ENCODE data around the gene ATP13A5. TPM values are rescaled to one million over a fixed set of nuclear protein-coding genes. Genes with fewer than 3 reads are reported as not detected.

The ATP13A5 gene
- total RNA-seq, 2 experiments from 2014 or later: not detected

DNA sequence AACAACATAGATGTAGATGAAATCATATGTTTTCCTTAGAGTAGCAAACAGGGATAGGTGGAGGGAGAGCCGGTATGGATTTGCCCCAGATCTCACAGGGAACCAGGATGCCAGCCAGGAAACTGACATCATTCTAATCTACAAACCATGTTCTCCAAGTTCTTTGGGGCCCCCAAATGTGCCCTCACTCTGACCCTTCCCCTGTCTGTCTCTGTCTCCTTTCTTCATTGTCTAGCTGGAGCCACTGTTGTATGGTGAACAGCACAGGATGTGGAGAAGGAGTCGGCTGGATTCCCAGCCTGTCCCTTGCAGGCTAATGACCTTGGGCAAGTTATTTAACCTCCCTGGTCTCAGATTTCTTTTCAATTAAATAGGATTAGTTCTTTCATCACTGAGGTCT is 962 bp downstream of the ATP13A5 start:
- no peak overlapping the region for H3K27ac Mint-ChIP-seq
- H3K27me3 Mint-ChIP-seq (ENCODE audit: low read depth): peaks cover 9% of the 10 kb centered on the region
- peaks cover 2% of the 10 kb centered on the region for H3K4me1 Mint-ChIP-seq (ENCODE audit: low read depth)
- ChIA-PET CTCF (no interaction called here), POLR2A (no interaction called here)
- H3K9me3 Mint-ChIP-seq (ENCODE audit: insufficient read depth): no peaks in the 10 kb centered on the region
- no peak for ATAC-seq
- no peak for DNase-seq
- no peak overlapping the region for H3K4me3 Mint-ChIP-seq
- H3K36me3 Mint-ChIP-seq (ENCODE audit: low read depth): no peaks in the 10 kb centered on the region

DNA sequence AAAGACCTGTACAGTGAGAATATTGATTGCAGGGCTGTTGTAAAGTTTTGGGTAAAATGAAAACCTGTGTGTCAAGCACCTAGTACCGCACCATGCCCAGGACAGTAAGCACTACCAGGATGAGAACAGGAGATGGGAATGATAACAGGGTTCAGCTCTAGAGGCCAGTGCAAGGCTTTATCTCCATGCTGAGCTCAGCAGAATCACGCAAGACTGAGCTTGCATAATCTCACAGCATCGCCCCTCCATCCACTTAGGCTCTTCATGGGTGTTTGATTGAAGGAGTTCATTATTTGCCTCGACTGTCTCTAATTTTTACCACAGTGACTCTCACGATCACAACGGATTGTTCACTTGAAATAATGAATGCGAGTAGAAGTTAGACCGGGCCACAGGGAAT is 2.9 kb downstream of the ATP13A5 start:
- ChIA-PET CTCF (no interaction called here), POLR2A (no interaction called here)
- Mint-ChIP-seq H3K36me3 (ENCODE audit: low read depth) (no peaks in the 10 kb centered on the region), H3K4me3 (no peak overlapping the region), H3K9me3 (ENCODE audit: insufficient read depth) (no peaks in the 10 kb centered on the region), H3K27ac (no peak overlapping the region), H3K4me1 (ENCODE audit: low read depth) (peaks cover 2% of the 10 kb centered on the region), H3K27me3 (ENCODE audit: low read depth) (peaks cover 9% of the 10 kb centered on the region)
- ATAC-seq (no peak), DNase-seq (no peak)

DNA sequence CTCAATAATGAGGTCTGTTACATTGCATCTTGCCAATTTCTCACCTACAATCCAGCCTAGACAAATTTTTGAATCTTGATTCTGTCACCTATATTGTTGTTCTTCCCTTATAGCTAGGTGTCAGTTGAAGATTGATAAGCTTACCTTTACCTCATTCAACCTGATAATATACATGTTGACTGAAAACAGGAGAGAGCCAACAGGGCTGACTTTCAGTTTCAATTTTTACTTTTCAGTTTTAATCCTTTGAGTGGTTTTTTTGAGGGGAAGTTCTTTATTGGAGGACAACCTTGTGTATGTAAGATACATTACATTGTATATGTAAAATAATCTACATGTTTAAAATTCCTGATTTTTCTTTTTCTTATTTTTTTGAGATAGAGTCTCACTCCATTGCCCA is 5.8 kb downstream of the ATP13A5 start:
- no peaks in the 10 kb centered on the region for H3K9me3 Mint-ChIP-seq (ENCODE audit: insufficient read depth)
- no peak for ATAC-seq
- H3K27ac Mint-ChIP-seq: no peak overlapping the region
- POLR2A ChIA-PET: no interaction called here
- CTCF ChIA-PET: no interaction called here
- H3K36me3 Mint-ChIP-seq (ENCODE audit: low read depth): no peaks in the 10 kb centered on the region
- no peak for DNase-seq
- peaks cover 2% of the 10 kb centered on the region for H3K4me1 Mint-ChIP-seq (ENCODE audit: low read depth)
- peaks cover 6% of the 10 kb centered on the region for H3K27me3 Mint-ChIP-seq (ENCODE audit: low read depth)
- H3K4me3 Mint-ChIP-seq: no peak overlapping the region

DNA sequence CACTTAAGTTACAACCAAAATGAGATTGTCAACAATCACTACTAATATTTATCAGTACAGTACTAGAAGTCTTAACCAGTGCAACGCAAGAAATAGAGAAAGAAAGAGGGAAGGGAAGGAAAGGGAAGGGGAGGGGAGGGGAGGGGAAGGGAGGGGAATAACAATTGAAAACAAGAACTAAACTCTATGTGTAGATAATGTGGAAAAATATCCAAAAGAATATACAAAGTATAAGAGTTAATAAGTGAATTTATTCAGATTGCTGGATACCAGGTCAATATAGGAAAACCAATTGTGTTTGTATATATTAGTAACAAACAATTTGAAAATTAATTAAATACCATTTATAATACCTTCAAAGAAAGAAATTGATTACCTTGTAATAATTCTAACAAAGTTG is 10.7 kb downstream of the ATP13A5 start:
- CTCF ChIA-PET: no interaction called here
- H3K9me3 Mint-ChIP-seq (ENCODE audit: insufficient read depth): no peaks in the 10 kb centered on the region
- POLR2A ChIA-PET: no interaction called here
- H3K27me3 Mint-ChIP-seq (ENCODE audit: low read depth): peaks cover 10% of the 10 kb centered on the region
- H3K4me3 Mint-ChIP-seq: no peak overlapping the region
- no peaks in the 10 kb centered on the region for H3K36me3 Mint-ChIP-seq (ENCODE audit: low read depth)
- ATAC-seq (no peak), DNase-seq (no peak)
- no peak overlapping the region for H3K27ac Mint-ChIP-seq
- peaks cover 2% of the 10 kb centered on the region for H3K4me1 Mint-ChIP-seq (ENCODE audit: low read depth)

DNA sequence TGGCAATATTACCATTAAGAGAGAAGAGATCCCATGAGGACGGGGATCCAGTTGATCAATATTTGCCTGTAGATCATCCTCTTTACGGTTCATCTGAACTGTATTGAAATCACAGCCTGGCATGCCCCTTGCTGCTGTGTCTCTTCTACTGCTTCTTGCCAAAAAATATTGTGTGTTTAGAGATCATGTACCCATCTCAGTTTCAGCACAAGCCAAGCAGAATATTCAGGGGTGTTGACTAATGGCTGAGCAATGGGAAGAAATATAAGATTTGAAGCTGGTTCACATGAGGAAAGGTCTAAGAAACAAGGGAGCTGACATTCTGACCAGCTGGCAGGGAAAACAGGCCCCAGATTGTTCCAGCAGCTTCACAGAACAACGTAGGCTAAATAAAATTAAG is 21.3 kb downstream of the ATP13A5 start:
- H3K27ac Mint-ChIP-seq: no peak overlapping the region

DNA sequence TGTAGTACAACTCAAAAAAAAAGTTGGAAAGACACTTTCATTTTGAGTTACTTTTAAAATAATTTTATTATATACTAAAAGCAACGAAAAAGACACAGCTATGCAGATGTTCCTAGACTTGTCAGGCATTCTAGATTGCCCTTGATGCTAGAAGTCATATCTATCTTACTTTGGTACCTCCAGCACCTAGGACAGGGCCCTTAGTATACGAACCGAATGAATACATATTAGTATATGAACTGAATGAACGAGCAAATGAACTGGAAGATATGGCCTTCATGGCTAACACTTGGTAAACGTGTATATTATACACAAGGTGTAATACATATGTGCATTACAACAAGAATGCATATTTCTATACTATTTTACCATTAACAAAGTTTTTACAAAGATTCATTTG is 24.1 kb downstream of the ATP13A5 start:
- CTCF ChIA-PET: no interaction called here
- H3K27me3 Mint-ChIP-seq (ENCODE audit: low read depth): no peaks in the 10 kb centered on the region
- POLR2A ChIA-PET: interaction anchor here (0.7 kb wide), 1 partner anchor 432 kb away, joined by 4 read pairs; no protein-coding TSS in a partner anchor
- DNase-seq (no peak), ATAC-seq (no peak)
- H3K4me3 Mint-ChIP-seq: no peak overlapping the region
- H3K27ac Mint-ChIP-seq: no peak overlapping the region
- H3K9me3 Mint-ChIP-seq (ENCODE audit: insufficient read depth): no peaks in the 10 kb centered on the region
- no peaks in the 10 kb centered on the region for H3K4me1 Mint-ChIP-seq (ENCODE audit: low read depth)
- H3K36me3 Mint-ChIP-seq (ENCODE audit: low read depth): no peaks in the 10 kb centered on the region

More for the DNA sequence above, 21.3 kb downstream of the ATP13A5 start:
- Mint-ChIP-seq H3K36me3 (ENCODE audit: low read depth) (no peaks in the 10 kb centered on the region), H3K27me3 (ENCODE audit: low read depth) (peaks cover 4% of the 10 kb centered on the region), H3K4me3 (no peak overlapping the region), H3K9me3 (ENCODE audit: insufficient read depth) (no peaks in the 10 kb centered on the region), H3K4me1 (ENCODE audit: low read depth) (peaks cover 4% of the 10 kb centered on the region)
- DNase-seq (no peak), ATAC-seq (no peak)
- ChIA-PET CTCF (no interaction called here), POLR2A (no interaction called here)

DNA sequence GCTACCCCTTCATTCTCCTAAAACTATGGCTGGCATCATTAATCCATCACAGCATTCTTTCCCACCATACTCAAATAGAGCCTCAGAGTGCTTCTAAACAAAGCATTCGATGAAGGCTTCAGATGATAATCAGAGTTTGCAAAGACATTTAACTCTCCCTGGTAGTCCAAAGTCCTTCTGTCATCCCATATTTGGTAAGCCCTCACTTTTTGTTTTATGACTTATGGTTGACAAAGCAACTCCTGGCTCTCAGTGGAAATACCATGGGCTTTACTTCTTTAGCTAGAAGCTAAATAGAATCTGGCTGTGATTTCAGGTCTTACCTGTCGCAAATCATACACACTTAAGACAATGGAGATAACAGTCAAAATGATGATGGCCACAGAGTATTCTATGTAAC is 27.8 kb downstream of the ATP13A5 start:
- no peak overlapping the region for H3K27ac Mint-ChIP-seq
- no peak overlapping the region for H3K4me3 Mint-ChIP-seq
- H3K9me3 Mint-ChIP-seq (ENCODE audit: insufficient read depth): no peaks in the 10 kb centered on the region
- H3K4me1 Mint-ChIP-seq (ENCODE audit: low read depth): no peaks in the 10 kb centered on the region
- ATAC-seq (no peak), DNase-seq (no peak)
- ChIA-PET CTCF (no interaction called here), POLR2A (no interaction called here)
- no peaks in the 10 kb centered on the region for H3K36me3 Mint-ChIP-seq (ENCODE audit: low read depth)
- H3K27me3 Mint-ChIP-seq (ENCODE audit: low read depth): peaks cover 2% of the 10 kb centered on the region

DNA sequence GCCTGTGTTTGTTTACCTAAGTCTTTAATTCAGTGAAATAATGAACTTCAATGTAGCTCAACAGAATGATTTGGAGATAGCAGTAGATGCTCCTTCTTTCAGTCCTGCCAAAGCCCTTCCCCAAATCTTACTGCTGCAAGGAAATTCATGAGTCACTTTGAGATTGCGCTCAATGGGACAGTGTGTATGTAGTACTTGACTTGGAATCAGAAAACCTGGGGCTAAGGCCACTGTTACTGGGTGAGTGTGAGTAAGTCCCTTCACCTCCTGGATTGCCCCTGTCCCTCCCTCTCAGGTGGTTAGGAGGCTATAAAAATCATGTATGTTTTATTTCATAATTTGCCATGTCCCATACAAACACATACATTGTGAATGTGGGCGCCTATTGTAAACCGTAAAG is 29.9 kb downstream of the ATP13A5 start:
- no peak overlapping the region for H3K4me3 Mint-ChIP-seq
- CTCF ChIA-PET: no interaction called here
- POLR2A ChIA-PET: no interaction called here
- H3K27me3 Mint-ChIP-seq (ENCODE audit: low read depth): peaks cover 2% of the 10 kb centered on the region
- H3K27ac Mint-ChIP-seq: no peak overlapping the region
- DNase-seq (no peak), ATAC-seq (no peak)
- no peaks in the 10 kb centered on the region for H3K36me3 Mint-ChIP-seq (ENCODE audit: low read depth)
- no peaks in the 10 kb centered on the region for H3K4me1 Mint-ChIP-seq (ENCODE audit: low read depth)
- H3K9me3 Mint-ChIP-seq (ENCODE audit: insufficient read depth): no peaks in the 10 kb centered on the region

DNA sequence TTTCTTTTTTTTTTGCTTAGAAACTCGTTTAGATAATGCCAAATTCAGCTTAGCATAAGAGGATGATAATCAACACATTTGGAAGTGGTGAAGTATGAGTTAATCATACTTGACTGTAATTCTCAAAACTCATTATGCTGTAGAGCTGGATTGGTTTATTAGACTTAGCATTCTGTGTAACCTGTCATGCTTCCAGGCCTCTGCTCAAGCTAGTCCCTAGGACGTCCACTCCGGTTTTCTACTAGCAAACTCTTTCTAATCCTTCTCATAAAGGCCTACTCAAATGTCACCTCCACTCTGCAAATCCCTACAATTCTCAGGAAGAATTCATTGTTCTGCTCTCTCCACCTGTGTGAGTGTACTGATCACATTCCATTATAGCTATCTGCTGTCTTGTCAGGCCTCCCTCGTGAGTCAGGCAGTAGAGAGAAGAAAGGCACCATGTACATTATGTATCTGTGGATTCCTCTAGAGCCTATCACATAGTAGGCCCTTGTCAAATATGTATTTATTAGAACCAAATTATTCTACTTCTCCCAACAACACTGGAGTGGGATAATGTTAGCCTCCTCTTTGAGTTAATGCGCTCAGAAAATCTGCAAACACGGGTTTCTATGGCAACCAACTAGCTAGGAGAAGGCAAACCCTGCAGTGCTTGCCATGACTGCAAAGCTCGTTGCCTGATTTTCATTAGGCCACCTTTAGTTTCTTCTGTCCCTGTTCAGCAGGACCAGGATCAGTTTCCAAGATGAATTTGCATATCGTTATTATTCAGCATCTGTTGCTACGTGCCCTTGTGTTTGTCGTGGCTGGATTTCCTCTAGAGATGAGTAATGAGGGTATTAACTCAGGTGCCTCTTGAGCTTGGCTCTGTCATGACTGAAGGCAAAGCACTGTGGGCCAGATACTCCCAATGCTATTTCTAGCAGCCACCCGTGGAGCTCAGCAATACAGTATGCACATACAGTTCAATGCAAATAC is 30.7 kb downstream of the ATP13A5 start:
- H3K36me3 Mint-ChIP-seq (ENCODE audit: low read depth): no peaks in the 10 kb centered on the region
- DNase-seq (no peak), ATAC-seq (no peak)
- no peak overlapping the region for H3K4me3 Mint-ChIP-seq
- H3K4me1 Mint-ChIP-seq (ENCODE audit: low read depth): no peaks in the 10 kb centered on the region
- ChIA-PET CTCF (no interaction called here), POLR2A (no interaction called here)
- H3K27me3 Mint-ChIP-seq (ENCODE audit: low read depth): peaks cover 2% of the 10 kb centered on the region
- H3K9me3 Mint-ChIP-seq (ENCODE audit: insufficient read depth): no peaks in the 10 kb centered on the region
- no peak overlapping the region for H3K27ac Mint-ChIP-seq

DNA sequence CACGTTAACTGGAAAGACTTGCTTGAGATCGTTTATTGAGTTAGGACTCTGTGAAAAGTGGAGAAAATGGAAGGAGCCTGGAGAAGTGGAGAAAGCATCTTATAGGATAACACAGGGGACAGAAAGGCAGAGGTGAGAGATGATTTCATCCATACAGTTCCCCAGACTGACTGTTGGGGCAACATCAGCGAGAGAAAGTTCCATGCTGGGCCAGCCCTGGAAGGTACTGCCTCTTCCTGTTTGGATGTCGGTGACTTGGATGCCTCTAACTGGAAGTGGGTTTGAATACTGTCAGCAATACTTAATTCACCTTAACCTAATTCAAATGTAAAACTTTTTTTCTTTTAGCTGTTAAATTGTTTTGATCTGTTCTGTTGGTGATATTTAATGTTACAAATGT is 32.3 kb downstream of the ATP13A5 start:
- ChIA-PET CTCF (no interaction called here), POLR2A (no interaction called here)
- ATAC-seq (no peak), DNase-seq (no peak)
- Mint-ChIP-seq H3K27me3 (ENCODE audit: low read depth) (peaks cover 2% of the 10 kb centered on the region), H3K27ac (no peak overlapping the region), H3K4me3 (no peak overlapping the region), H3K4me1 (ENCODE audit: low read depth) (no peaks in the 10 kb centered on the region), H3K36me3 (ENCODE audit: low read depth) (no peaks in the 10 kb centered on the region), H3K9me3 (ENCODE audit: insufficient read depth) (no peaks in the 10 kb centered on the region)

DNA sequence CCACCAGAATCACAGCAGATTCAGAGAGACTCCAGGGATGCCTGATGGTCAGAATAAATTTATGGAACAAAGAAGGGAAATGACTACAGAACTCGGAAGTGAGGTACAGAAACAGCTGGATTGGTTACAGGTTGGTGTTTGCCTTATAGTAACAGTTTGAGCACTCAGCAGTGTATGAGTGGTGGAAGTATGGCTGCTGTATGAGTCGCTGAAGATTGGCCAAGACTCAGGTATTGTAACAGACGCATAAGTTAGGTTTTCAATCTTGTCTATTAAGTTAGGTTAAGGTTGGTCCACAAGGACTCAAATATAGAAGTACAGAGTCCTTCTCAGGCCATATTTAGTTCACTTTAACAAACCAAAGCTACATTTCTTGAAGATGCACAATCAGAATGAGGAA is 33.1 kb downstream of the ATP13A5 start:
- no peaks in the 10 kb centered on the region for H3K4me1 Mint-ChIP-seq (ENCODE audit: low read depth)
- H3K27me3 Mint-ChIP-seq (ENCODE audit: low read depth): peaks cover 2% of the 10 kb centered on the region
- no peaks in the 10 kb centered on the region for H3K36me3 Mint-ChIP-seq (ENCODE audit: low read depth)
- H3K27ac Mint-ChIP-seq: no peak overlapping the region
- CTCF ChIA-PET: no interaction called here
- H3K4me3 Mint-ChIP-seq: no peak overlapping the region
- DNase-seq: no peak
- POLR2A ChIA-PET: no interaction called here
- no peak for ATAC-seq
- no peaks in the 10 kb centered on the region for H3K9me3 Mint-ChIP-seq (ENCODE audit: insufficient read depth)

DNA sequence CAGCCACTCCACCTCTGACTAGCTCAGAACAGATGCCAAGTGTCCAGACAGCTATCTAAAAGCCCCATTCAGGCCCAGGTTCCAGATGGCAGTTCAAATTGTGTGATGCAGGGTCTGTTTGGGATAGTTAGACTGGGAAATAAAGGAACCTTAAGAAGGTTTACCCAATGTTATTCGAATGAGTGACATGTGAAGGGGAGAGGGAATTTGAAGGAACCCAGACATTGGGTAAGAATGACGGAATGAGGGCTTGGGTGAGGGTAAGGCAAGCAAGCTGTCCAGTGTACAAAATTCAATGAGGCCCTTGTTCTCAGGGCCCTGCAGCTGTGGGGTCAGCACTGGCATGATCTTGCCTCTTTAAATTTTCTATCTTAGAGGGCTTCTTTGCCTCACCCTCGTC is 34.1 kb downstream of the ATP13A5 start:
- ChIA-PET CTCF (no interaction called here), POLR2A (no interaction called here)
- no peak for DNase-seq
- H3K36me3 Mint-ChIP-seq (ENCODE audit: low read depth): no peaks in the 10 kb centered on the region
- H3K4me3 Mint-ChIP-seq: no peak overlapping the region
- H3K27ac Mint-ChIP-seq: no peak overlapping the region
- no peak for ATAC-seq
- no peaks in the 10 kb centered on the region for H3K9me3 Mint-ChIP-seq (ENCODE audit: insufficient read depth)
- H3K4me1 Mint-ChIP-seq (ENCODE audit: low read depth): no peaks in the 10 kb centered on the region
- H3K27me3 Mint-ChIP-seq (ENCODE audit: low read depth): peaks cover 2% of the 10 kb centered on the region

DNA sequence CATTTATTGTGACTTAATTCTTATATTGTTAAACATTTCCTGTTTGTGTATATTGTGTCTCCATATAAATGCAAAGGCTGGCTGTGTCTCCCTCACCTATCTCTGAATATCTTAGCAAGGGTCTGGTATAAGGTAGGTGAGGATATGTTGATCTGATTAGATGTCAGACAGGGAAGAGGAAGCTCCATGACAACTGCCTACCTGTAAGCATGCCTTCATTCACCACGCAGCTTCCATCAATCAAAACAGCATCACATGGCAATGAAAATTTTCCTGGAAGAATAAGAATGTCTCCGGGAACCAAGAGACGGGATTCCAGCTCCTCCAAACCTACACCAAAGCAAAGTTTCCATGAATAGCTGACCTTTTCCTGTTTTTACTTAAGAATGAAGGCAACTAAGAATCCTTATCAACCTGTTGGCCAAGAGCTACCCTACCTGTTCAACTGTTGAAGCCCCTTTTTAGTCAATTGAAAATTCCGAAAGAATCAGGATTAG is 34.8 kb downstream of the ATP13A5 start:
- H3K27ac Mint-ChIP-seq: no peak overlapping the region
- H3K27me3 Mint-ChIP-seq (ENCODE audit: low read depth): peaks cover 2% of the 10 kb centered on the region

More for the DNA sequence above, 34.8 kb downstream of the ATP13A5 start:
- no peak for DNase-seq
- Mint-ChIP-seq H3K36me3 (ENCODE audit: low read depth) (no peaks in the 10 kb centered on the region), H3K4me1 (ENCODE audit: low read depth) (no peaks in the 10 kb centered on the region), H3K9me3 (ENCODE audit: insufficient read depth) (no peaks in the 10 kb centered on the region), H3K4me3 (no peak overlapping the region)
- no peak for ATAC-seq
- ChIA-PET CTCF (no interaction called here), POLR2A (no interaction called here)

Measured in activated CD8-positive, alpha-beta T cell treated with anti-CD3 and anti-CD28 coated beads, Interleukin-2, amount 10 ng/mL, durations not matched to agents 7 days and 5 days (primary cell).